ENCODE data around the gene ACBD6.
"Not testable (repeated sequence)": the region's sequence is repeated elsewhere in the genome, so short reads cannot be mapped to it uniquely, and the experiment has no call there.

DNA sequence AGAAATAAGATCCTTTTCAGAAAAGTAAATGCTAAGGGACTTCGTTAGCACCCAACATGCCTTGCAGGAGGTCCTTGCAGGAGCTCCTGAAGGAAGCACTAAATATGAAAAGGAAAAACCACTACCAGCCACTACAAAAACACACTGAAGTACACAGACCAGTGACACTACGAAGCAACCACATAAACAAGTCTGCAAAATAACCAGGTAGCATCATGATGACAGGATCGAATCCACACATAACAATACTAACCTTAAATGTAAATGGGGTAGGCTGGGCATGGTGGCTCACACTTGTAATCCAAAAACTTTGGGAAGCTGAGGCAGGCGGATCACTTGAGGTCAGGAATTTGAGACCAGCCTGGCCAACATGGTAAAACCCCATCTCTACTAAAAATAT, 40.7 kb downstream of the ACBD6 start:
- TF ChIP-seq, protein P1, sequence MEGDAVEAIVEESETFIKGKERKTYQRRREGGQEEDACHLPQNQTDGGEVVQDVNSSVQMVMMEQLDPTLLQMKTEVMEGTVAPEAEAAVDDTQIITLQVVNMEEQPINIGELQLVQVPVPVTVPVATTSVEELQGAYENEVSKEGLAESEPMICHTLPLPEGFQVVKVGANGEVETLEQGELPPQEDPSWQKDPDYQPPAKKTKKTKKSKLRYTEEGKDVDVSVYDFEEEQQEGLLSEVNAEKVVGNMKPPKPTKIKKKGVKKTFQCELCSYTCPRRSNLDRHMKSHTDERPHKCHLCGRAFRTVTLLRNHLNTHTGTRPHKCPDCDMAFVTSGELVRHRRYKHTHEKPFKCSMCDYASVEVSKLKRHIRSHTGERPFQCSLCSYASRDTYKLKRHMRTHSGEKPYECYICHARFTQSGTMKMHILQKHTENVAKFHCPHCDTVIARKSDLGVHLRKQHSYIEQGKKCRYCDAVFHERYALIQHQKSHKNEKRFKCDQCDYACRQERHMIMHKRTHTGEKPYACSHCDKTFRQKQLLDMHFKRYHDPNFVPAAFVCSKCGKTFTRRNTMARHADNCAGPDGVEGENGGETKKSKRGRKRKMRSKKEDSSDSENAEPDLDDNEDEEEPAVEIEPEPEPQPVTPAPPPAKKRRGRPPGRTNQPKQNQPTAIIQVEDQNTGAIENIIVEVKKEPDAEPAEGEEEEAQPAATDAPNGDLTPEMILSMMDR (IDR thresholded peaks at IDR 0.05), result not testable (repeated sequence)
- TF ChIP-seq POLR2A, EP300 (IDR thresholded peaks at IDR 0.05): not testable (repeated sequence)
